ENCODE results near the gene RERE. TPM values are rescaled to one million over a fixed set of nuclear protein-coding genes. Genes with fewer than 3 reads are reported as not detected.

The RERE gene
- total RNA-seq, 1 donor from 2014 or later, result 252 TPM

GRCh38 chr1:8307628-8308027 lies 509.8 kb downstream of the RERE start:
- Mint-ChIP-seq H3K9me3 (ENCODE audit: unreplicated experiment) (no peaks in the 10 kb centered on the region), H3K27ac (ENCODE audit: unreplicated experiment) (no peak overlapping the region), H3K4me1 (ENCODE audit: low read depth, unreplicated experiment) (no peaks in the 10 kb centered on the region), H3K4me3 (ENCODE audit: unreplicated experiment) (no peak overlapping the region), H3K27me3 (ENCODE audit: unreplicated experiment) (peaks cover 2% of the 10 kb centered on the region), H3K36me3 (ENCODE audit: unreplicated experiment) (no peaks in the 10 kb centered on the region)
- TF ChIP-seq CTCF (IDR thresholded peaks at IDR 0.05; ENCODE audit: partially characterized antibody, unreplicated experiment), result no peak
- DNase-seq, result no peak

- no peak for TF ChIP-seq CTCF (IDR thresholded peaks at IDR 0.05; ENCODE audit: partially characterized antibody, unreplicated experiment)
- Mint-ChIP-seq H3K27ac (ENCODE audit: unreplicated experiment) (no peak overlapping the region), H3K27me3 (ENCODE audit: unreplicated experiment) (peaks cover 3% of the 10 kb centered on the region), H3K36me3 (ENCODE audit: unreplicated experiment) (no peaks in the 10 kb centered on the region), H3K9me3 (ENCODE audit: unreplicated experiment) (peaks cover 2% of the 10 kb centered on the region), H3K4me1 (ENCODE audit: low read depth, unreplicated experiment) (no peaks in the 10 kb centered on the region), H3K4me3 (ENCODE audit: unreplicated experiment) (no peak overlapping the region)
- no peak for DNase-seq
These were observed 513.6 kb downstream of the RERE start for GRCh38 chr1:8303876-8304275.

- no peak overlapping the region for H3K27ac Mint-ChIP-seq (ENCODE audit: unreplicated experiment)
- no peak overlapping the region for H3K4me3 Mint-ChIP-seq (ENCODE audit: unreplicated experiment)
- TF ChIP-seq CTCF (IDR thresholded peaks at IDR 0.05; ENCODE audit: partially characterized antibody, unreplicated experiment), result no peak
- no peaks in the 10 kb centered on the region for H3K36me3 Mint-ChIP-seq (ENCODE audit: unreplicated experiment)
- peaks cover 3% of the 10 kb centered on the region for H3K27me3 Mint-ChIP-seq (ENCODE audit: unreplicated experiment)
- H3K9me3 Mint-ChIP-seq (ENCODE audit: unreplicated experiment), result peaks cover 2% of the 10 kb centered on the region
- DNase-seq, result no peak
- no peaks in the 10 kb centered on the region for H3K4me1 Mint-ChIP-seq (ENCODE audit: low read depth, unreplicated experiment)
These were observed 514.3 kb downstream of the RERE start for GRCh38 chr1:8303141-8303540.

Small RNA genes within 50 kb of the gene (microRNA-seq; reads per million reads assigned to microRNA genes)
- gene MIR6728 (ENCODE audit: unreplicated experiment), result 0.41 reads per million

Other genes with a start within 250 kb of the RERE start
- gene ENO1, start 61.0 kb upstream of the RERE start, total RNA-seq (ENCODE audit: unreplicated experiment), result 357 TPM
- gene CA6, start 128.2 kb upstream of the RERE start, total RNA-seq (ENCODE audit: unreplicated experiment), result not detected
- gene SLC2A7, start 208.8 kb upstream of the RERE start, total RNA-seq (ENCODE audit: unreplicated experiment), result not detected

Measured in glutamatergic neuron (in vitro differentiated cells).